ENCODE data around the gene DUS1L.

Gene DUS1L

DNA sequence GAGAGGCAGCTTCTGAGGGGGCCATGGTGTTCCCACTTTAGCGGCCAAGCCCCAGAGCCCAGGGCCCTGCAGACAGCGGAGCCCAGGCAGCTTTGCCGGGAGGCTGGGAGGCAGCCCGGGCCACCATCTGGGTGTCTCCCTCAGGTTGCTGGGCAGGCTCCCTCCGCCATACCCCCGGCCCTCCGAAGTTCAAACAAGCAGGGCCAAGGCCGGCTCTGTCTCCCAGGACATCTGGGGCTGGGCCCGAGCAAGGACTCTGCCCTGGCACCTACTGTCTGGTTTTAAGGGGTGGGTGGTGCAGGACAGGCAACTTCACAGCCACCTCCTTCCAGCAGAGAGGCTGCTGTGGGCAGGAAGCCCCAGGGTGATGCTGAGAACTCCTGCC, 2.6 kb downstream of the DUS1L start:
- Mint-ChIP-seq H3K27ac (no peak overlapping the region), H3K4me1 (ENCODE audit: low read depth) (peaks cover 19% of the 10 kb centered on the region), H3K27me3 (no peaks in the 10 kb centered on the region), H3K4me3 (no peak overlapping the region), H3K36me3 (ENCODE audit: low read depth) (peaks cover 61% of the 10 kb centered on the region), H3K9me3 (no peaks in the 10 kb centered on the region)
- intact Hi-C loops (cut with micrococcal nuclease), result no loop called here

DNA sequence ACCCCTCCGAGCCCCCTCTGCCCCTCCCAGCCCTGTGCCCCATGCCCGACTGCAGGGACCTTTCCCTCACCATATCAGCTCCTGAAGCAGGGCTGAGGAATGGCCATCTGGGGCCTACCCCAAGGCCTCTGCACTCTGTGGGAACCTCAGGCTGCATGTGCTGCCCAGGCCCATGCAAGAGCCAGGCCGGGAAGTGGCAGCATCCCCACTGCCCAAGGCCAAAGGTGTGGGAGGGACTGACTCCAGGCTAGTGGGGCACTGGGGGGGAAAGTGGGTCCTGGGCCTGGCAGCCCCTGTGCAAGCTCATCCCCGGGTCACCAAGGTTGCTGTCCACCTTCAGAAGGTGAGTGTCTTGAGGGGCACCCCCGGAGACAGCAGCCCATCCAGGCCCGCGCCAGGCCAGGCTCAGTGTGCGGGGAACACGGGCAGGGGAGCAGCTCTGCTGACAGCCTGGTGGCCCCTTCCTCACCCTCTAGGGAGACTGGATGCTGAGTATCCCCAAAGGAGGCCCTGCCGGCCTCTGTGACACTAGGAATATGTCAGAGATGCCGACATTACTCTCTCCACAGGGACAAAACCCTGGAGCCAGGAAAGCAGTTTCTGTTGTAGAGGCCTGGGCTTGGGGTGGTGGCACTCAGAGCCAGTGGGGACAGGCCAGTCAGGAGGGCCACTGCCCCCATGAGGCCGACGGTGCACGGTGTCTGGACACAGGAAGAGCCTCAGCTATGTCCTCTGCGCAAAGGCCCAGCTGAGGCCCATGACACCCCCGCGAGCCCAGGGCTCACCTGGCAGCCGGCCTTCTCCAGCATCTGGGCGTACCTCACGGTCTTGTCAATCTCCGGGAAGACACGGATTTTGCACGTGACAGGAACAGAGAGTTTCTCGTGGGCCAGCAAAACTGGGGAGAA, 3.3 kb downstream of the DUS1L start:
- Mint-ChIP-seq H3K4me1 (ENCODE audit: low read depth) (peaks cover 19% of the 10 kb centered on the region), H3K4me3 (no peak overlapping the region), H3K27ac (no peak overlapping the region), H3K9me3 (no peaks in the 10 kb centered on the region), H3K36me3 (ENCODE audit: low read depth) (peaks cover 67% of the 10 kb centered on the region), H3K27me3 (no peaks in the 10 kb centered on the region)
- intact Hi-C loops (cut with micrococcal nuclease), result no loop called here

DNA sequence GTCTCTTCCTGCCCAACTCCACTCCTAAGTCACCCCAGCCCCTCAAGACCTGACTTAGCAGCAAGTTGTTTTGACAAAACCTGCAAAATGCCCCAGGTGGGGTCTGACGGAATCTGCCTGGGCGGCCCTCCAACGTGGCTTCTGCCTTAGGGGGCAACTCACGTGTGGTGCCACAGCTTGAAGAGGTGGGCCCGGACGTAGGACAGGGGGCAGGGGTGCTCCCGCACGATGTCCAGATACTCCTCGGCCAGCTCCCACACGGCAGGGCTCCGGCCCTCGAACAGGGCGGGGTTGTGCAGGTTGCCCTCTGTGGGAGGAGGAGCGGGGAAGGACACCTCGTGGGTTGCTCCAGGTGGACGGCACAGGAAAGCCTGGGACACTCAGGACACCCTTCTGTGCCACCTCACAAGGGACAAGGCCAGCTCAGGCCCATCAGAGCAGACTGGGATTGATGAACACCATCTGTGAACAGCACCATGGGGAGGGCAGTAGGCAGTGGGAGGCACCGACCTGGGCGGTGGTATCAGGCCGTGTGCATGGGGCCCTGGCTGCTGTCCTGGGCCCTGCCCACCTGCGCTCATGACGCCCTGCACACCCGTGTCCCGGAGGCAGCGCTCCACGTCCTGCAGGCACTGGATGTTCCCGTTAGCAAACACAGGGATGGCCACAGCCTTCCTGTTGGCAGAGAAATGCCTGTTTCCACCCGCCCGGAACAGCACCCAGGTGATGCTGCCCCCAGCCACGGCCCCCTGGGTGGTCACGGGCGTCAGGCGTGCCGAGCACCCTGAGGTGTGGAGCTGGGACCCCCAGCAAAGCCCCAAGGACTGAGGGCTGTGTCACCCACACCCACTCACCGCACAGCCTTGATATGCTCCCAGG, 4.3 kb downstream of the DUS1L start:
- H3K36me3 Mint-ChIP-seq (ENCODE audit: low read depth), result peaks cover 78% of the 10 kb centered on the region
- H3K4me1 Mint-ChIP-seq (ENCODE audit: low read depth), result peaks cover 18% of the 10 kb centered on the region
- no peak overlapping the region for H3K27ac Mint-ChIP-seq
- no peak overlapping the region for H3K4me3 Mint-ChIP-seq
- no peaks in the 10 kb centered on the region for H3K27me3 Mint-ChIP-seq
- intact Hi-C loops (cut with micrococcal nuclease), result no loop called here
- H3K9me3 Mint-ChIP-seq, result no peaks in the 10 kb centered on the region

DNA sequence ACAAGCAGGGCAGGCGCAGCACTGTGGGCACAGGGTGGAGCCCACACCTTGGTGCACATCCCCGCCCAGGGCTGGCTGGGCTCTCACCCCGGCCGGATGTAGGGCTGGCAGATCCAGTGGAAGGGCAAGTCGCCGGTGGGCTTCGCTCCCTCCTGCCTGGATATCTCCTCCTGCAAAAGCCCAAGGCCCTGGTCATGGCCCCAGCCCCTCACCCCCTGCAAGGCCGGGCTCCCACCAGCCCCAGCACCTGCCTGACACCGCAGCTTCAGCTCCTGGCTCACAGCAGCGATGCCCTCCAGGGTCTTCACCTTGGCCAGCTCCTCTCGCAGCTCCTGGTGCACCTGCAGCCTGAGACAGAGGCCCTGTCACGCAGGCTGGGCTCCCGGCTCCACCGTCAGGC, 5.0 kb downstream of the DUS1L start:
- H3K27me3 Mint-ChIP-seq, result no peaks in the 10 kb centered on the region
- no peak overlapping the region for H3K27ac Mint-ChIP-seq
- H3K4me1 Mint-ChIP-seq (ENCODE audit: low read depth), result peaks cover 12% of the 10 kb centered on the region
- H3K36me3 Mint-ChIP-seq (ENCODE audit: low read depth), result peaks cover 84% of the 10 kb centered on the region
- H3K9me3 Mint-ChIP-seq, result no peaks in the 10 kb centered on the region
- no peak overlapping the region for H3K4me3 Mint-ChIP-seq
- intact Hi-C loops (cut with micrococcal nuclease), result no loop called here

DNA sequence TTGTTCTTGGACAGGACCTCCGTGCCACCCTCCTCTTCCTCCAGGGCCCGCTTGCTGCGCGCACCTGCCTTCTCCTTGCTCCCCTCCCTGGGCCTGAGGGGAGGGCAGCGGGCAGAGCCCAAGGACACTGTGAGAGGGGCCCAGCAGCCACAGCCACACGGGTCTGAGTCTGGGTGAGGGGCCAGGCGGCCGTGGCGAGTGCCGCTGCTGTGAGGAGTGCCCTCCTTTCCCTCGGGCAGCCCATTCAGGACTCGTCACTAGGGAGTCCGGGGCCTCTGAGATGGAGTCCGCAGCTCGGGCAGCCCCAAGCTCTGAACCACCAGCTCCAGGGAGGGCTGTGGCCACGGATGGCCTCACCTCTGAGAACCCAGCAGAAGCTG, 5.6 kb downstream of the DUS1L start:
- Mint-ChIP-seq H3K27me3 (no peaks in the 10 kb centered on the region), H3K9me3 (no peaks in the 10 kb centered on the region), H3K4me3 (no peak overlapping the region), H3K36me3 (ENCODE audit: low read depth) (peaks cover 91% of the 10 kb centered on the region), H3K4me1 (ENCODE audit: low read depth) (peaks cover 12% of the 10 kb centered on the region), H3K27ac (no peak overlapping the region)
- intact Hi-C loops (cut with micrococcal nuclease), result no loop called here

DNA sequence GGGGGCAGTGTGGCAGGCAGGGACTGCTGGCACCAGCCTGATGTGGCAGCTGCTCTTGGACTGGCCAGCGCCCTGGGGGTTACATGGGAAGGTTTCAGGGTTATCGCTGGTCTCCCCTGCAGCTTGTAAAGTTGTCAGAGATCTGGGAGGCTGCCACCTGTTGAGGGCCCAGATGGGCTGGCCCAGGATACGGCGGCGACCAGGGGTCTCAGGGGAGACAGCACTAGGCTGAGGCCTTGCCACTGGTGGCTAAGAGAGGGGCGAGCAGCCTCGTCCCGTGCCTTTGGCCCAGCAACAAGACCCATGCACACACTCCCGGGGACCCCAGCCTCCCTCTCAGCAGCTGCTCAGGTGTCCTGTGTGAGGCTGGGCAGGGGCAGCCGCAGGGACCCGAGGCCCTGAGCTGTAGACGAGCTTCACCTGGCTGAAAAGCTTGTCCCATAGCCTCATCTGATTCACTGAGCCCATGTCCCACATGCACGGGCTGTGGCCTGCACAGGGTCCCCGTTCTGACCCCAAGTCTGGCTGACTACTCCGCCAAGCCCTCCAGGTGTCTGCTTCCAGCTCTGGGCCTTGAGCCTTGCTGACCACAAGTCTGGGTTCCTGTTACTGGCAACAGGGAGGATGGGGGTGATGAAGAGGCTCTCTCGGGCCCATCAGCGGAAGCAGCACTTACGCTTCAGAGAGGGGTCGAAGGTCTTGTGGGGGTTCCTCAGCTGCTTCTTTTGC, 6.2 kb downstream of the DUS1L start:
- H3K9me3 Mint-ChIP-seq, result no peaks in the 10 kb centered on the region
- H3K27ac Mint-ChIP-seq, result no peak overlapping the region
- H3K27me3 Mint-ChIP-seq, result no peaks in the 10 kb centered on the region
- H3K4me1 Mint-ChIP-seq (ENCODE audit: low read depth), result peaks cover 7% of the 10 kb centered on the region
- peaks cover 96% of the 10 kb centered on the region for H3K36me3 Mint-ChIP-seq (ENCODE audit: low read depth)
- intact Hi-C loops (cut with micrococcal nuclease), result no loop called here
- no peak overlapping the region for H3K4me3 Mint-ChIP-seq

DNA sequence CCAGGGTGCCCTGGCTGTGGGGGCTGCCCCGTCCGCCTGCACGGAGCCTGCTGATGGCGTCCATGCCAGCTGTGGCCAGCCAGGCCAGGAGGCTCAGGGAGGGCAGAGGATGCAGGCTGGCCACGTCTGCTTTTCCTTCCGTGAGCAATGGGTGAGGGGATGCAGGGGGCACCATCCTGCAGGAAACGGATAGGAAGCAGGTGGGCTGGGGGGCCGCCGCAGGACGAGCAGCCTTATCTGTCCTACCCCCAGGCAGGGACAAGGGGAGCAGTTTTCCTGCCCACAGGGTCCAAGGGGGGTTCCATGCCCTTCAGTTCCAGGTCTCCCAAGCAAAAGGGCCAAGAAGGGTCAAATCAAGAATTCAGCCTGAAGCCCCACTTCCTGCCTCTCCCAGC, 6.8 kb downstream of the DUS1L start:
- H3K9me3 Mint-ChIP-seq, result no peaks in the 10 kb centered on the region
- peaks cover 100% of the 10 kb centered on the region for H3K36me3 Mint-ChIP-seq (ENCODE audit: low read depth)
- no peak overlapping the region for H3K4me3 Mint-ChIP-seq
- intact Hi-C loops (cut with micrococcal nuclease), result no loop called here
- H3K4me1 Mint-ChIP-seq (ENCODE audit: low read depth), result peaks cover 7% of the 10 kb centered on the region
- no peak overlapping the region for H3K27ac Mint-ChIP-seq
- no peaks in the 10 kb centered on the region for H3K27me3 Mint-ChIP-seq

DNA sequence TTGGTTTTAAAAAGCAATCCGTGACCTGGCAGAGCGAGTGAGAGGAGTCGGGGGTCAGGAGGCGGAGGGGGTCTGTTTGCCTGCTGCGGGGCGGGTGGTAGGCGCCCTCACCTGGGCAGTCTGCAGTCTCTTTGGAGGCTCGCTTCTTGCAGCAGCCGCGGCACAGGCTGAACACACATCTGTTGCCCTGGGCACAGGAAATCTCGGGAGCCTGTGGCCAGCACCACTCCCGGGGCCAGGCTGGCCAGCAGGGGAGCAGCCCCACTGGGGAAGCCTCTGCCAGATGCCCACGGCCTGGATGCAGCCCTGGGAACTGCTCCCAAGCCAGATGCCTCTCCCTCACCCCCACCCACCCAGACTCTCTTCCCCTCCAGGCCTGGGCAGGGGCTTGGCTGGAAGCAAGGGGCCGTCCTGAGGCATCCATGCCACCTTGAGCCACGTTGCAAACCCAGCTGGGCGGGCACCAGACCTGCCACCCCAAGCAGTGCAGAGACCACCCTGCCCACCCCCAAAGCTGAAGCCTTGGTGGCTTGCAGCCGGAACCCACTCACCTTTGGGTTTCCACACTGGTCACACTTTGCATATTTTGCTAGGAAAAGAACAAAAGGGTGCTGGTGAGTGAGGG, 7.3 kb downstream of the DUS1L start:
- Mint-ChIP-seq H3K27ac (no peak overlapping the region), H3K9me3 (no peaks in the 10 kb centered on the region), H3K4me1 (ENCODE audit: low read depth) (peaks cover 11% of the 10 kb centered on the region), H3K36me3 (ENCODE audit: low read depth) (peaks cover 100% of the 10 kb centered on the region), H3K27me3 (no peaks in the 10 kb centered on the region), H3K4me3 (no peak overlapping the region)
- intact Hi-C loops (cut with micrococcal nuclease), result no loop called here

DNA sequence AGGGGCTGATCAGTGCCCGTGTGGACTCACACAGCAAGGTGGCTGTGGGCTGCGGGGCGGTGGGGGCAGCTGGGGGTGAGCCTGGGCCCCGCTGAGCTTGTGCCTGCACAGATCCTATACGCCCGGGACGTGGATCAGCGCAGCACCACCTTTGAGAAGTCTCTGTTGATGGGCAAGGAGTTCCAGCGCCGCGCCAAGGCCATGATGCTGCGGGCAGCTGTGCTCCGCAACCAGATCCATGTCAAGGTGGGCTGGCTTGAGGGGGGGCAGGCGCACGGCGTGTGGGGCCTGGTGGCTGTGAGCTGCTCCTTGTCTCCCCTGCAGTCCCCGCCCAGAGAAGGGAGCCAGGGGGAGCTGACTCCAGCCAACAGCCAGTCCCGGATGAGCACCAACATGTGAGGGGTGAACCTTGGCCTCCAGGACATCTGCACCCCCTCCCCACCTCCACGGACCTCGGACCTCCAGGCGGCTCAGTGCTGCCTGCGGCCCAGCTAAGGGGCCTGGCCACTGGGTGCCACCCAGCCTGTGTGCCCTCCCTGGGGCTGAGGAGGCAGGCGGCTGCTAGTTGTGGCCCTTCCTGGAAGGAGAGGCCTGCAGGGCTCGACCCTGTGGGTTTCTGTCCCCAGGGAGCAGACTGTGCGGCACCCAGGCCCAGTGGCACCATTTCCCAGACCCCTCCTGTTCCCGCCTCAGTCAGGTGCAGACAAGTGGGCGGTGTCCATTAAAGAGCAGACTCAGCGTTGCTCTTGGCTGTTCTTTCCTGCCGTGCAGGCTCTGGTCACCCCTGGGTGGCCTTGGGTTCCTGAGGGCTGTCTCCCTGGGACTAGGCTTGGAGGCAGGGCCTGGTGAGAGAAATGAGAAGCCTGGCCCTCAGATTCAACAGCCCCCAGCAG, 8.6 kb downstream of the DUS1L start:
- no peak overlapping the region for H3K27ac Mint-ChIP-seq
- no peaks in the 10 kb centered on the region for H3K9me3 Mint-ChIP-seq
- H3K36me3 Mint-ChIP-seq (ENCODE audit: low read depth), result peaks cover 92% of the 10 kb centered on the region
- intact Hi-C loops (cut with micrococcal nuclease), result no loop called here
- peaks cover 20% of the 10 kb centered on the region for H3K4me1 Mint-ChIP-seq (ENCODE audit: low read depth)
- no peak overlapping the region for H3K4me3 Mint-ChIP-seq
- H3K27me3 Mint-ChIP-seq, result no peaks in the 10 kb centered on the region

DNA sequence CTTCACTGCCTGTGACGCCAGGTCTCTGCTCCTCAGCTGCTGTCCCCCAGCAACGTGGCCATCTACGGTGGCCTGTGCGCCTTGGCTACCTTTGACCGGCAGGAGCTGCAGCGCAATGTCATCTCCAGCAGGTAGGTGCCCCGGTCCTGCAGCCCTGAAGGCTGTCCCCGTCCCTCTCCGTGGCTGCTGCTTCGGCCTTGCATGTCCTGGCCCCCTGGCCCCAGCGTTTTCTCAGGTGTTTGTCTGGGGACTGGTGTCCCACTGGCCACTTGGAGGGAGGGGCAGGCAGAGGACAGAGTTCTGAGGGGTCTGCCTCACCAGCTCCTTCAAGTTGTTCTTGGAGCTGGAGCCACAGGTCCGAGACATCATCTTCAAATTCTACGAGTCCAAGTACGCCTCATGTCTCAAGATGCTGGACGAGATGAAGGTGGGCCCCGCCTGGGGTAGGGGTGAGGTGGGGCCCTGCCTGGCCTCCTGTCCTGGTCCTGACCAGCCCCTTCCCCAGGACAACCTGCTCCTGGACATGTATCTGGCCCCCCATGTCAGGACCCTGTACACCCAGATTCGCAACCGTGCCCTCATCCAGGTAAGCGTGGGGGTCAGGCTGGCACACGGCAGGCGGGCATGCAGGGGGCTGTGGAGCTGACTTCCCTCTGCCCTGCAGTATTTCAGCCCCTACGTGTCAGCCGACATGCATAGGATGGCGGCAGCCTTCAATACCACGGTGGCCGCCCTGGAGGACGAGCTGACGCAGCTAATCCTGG, 9.5 kb downstream of the DUS1L start:
- Mint-ChIP-seq H3K27ac (no peak overlapping the region), H3K4me1 (ENCODE audit: low read depth) (peaks cover 20% of the 10 kb centered on the region), H3K36me3 (ENCODE audit: low read depth) (peaks cover 83% of the 10 kb centered on the region), H3K27me3 (no peaks in the 10 kb centered on the region), H3K4me3 (no peak overlapping the region), H3K9me3 (no peaks in the 10 kb centered on the region)
- intact Hi-C loops (cut with micrococcal nuclease), result no loop called here

DNA sequence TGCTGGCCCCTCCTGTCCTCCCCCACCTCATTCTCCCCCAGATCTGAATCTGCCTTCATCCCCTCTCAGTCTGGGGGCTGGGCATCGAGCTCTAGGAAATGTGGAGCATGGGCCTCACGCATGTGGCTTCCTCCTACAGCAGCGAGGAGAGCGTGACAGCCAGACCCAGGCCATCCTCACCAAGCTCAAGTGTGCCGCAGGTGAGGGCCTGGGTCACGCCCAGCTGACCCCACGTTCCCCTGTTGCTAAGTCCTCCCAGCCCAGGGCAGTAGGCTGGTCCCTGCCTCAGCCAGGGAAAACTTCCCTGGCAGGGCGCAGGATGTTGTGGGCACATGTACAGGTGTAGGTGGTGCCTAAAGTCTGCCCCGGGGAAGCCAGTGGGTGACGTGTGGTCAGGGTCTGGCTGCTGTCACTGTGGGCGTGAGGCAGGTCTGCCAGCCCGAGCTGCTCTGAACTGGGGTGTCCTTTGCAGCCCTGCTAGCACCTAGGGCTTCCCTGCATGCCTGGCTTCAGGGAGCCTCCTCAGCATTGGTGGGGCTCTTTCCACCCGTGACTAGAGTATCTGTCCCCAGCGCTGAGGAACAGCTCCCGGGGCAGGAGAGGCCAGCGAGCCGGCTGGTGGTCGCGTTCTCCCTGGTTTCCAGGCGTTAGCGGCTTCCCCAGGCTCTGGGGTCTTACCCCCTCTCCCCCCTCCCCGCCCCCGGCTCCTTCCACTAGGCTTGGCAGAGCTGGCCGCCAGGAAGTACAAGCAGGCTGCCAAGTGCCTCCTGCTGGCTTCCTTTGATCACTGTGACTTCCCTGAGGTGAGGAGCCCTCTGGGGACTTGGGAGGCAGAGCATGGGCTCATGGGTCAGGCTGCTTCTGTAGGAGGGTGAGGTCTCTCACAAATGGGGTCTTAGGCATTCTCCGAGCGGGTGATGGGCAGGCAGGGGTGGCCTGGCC, 10.3 kb downstream of the DUS1L start:
- Mint-ChIP-seq H3K4me3 (no peak overlapping the region), H3K4me1 (ENCODE audit: low read depth) (peaks cover 28% of the 10 kb centered on the region), H3K27ac (no peak overlapping the region), H3K9me3 (no peaks in the 10 kb centered on the region), H3K27me3 (no peaks in the 10 kb centered on the region), H3K36me3 (ENCODE audit: low read depth) (peaks cover 83% of the 10 kb centered on the region)
- intact Hi-C loops (cut with micrococcal nuclease), result no loop called here
